ENCODE data around the gene SLC25A24. TPM values are rescaled to one million over a fixed set of nuclear protein-coding genes. Genes with fewer than 3 reads are reported as not detected.
"Not testable (repeated sequence)": the region's sequence is repeated elsewhere in the genome, so short reads cannot be mapped to it uniquely, and the experiment has no call there.

The SLC25A24 gene
- total RNA-seq, 6 experiments from 2014 or later = 1.1 to 3.9 (median 2.5) TPM

GRCh38 chr1:108149796-108150467 is 50.2 kb downstream of the SLC25A24 start:
- H3K27me3 ChIP-seq = no peaks in the 10 kb centered on the region
- H3K4me3 ChIP-seq = no peak overlapping the region
- no peaks in the 10 kb centered on the region for H3K4me1 ChIP-seq
- DNase-seq = no peak
- intact Hi-C loops (cut with DNase I) = no loop called here
- WGBS (ENCODE audit: insufficient coverage, low coverage, low lambda C conversion rate, missing lambda C conversion rate) = 56% methylated on average over 3 of the region's 3 CpGs
- H3K9me3 ChIP-seq = no peaks in the 10 kb centered on the region
- H3K27ac ChIP-seq = no peak overlapping the region
- no peaks in the 10 kb centered on the region for H3K36me3 ChIP-seq
- TF ChIP-seq CTCF (IDR thresholded peaks at IDR 0.05) (no peak), POLR2A (IDR thresholded peaks at IDR 0.05) (no peak)
- ATAC-seq = no peak

- H3K4me3 ChIP-seq; H3K27ac ChIP-seq; intact Hi-C loops (cut with DNase I); H3K27me3 ChIP-seq; ATAC-seq; H3K36me3 ChIP-seq; H3K4me1 ChIP-seq; H3K9me3 ChIP-seq; DNase-seq: not testable (repeated sequence)
- 50% methylated on average over 1 of the region's 1 CpG for WGBS (ENCODE audit: insufficient coverage, low coverage, low lambda C conversion rate, missing lambda C conversion rate)
Observed at GRCh38 chr1:108144569-108144968, 55.6 kb downstream of the SLC25A24 start.

GRCh38 chr1:108142773-108143394 is 57.3 kb downstream of the SLC25A24 start:
- intact Hi-C loops (cut with DNase I) = no loop called here

GRCh38 chr1:108142258-108142657 is 57.9 kb downstream of the SLC25A24 start:
- intact Hi-C loops (cut with DNase I) = no loop called here
- H3K36me3 ChIP-seq = no peaks in the 10 kb centered on the region
- WGBS (ENCODE audit: insufficient coverage, low coverage, low lambda C conversion rate, missing lambda C conversion rate) = 82% methylated on average over 4 of the region's 4 CpGs

More at GRCh38 chr1:108142773-108143394, 57.3 kb downstream of the SLC25A24 start:
- H3K4me3 ChIP-seq = no peak overlapping the region
- no peaks in the 10 kb centered on the region for H3K36me3 ChIP-seq
- no peak for DNase-seq
- peaks cover 0 to 2% (median 0%) of the 10 kb centered on the region in 4 donors for H3K9me3 ChIP-seq
- H3K4me1 ChIP-seq = no peaks in the 10 kb centered on the region
- no peaks in the 10 kb centered on the region for H3K27me3 ChIP-seq
- TF ChIP-seq POLR2A (IDR thresholded peaks at IDR 0.05) (no peak), CTCF (IDR thresholded peaks at IDR 0.05) (no peak)
- H3K27ac ChIP-seq = no peak overlapping the region
- 75% methylated on average over 6 of the region's 6 CpGs for WGBS (ENCODE audit: insufficient coverage, low coverage, low lambda C conversion rate, missing lambda C conversion rate)
- ATAC-seq = no peak

More at GRCh38 chr1:108142258-108142657, 57.9 kb downstream of the SLC25A24 start:
- no peak overlapping the region for H3K27ac ChIP-seq
- TF ChIP-seq POLR2A (IDR thresholded peaks at IDR 0.05) = no peak
- no peak for TF ChIP-seq CTCF (IDR thresholded peaks at IDR 0.05)
- H3K9me3 ChIP-seq = peaks cover 0 to 2% (median 0%) of the 10 kb centered on the region in 4 donors
- no peaks in the 10 kb centered on the region for H3K27me3 ChIP-seq
- no peak overlapping the region for H3K4me3 ChIP-seq
- ATAC-seq = no peak
- H3K4me1 ChIP-seq = no peaks in the 10 kb centered on the region
- DNase-seq = no peak

Measured in right lobe of liver (tissue), 6 donors.